ENCODE data around the gene C10orf90.

Gene C10orf90

GRCh38 chr10:126588024-126588423 is 82.5 kb downstream of the C10orf90 start:
- TF ChIP-seq POLR2AphosphoS5 (IDR thresholded peaks at IDR 0.05; ENCODE audit: low read depth, low read length): no peak
- TF ChIP-seq SIN3A (IDR thresholded peaks at IDR 0.05; ENCODE audit: borderline replicate concordance, insufficient read depth, low read length): no peak
- no peak for TF ChIP-seq FOXP2 (optimal IDR thresholded peaks at IDR 0.05; ENCODE audit: borderline replicate concordance, extremely low read depth, extremely low read length, insufficient read depth)
- TF ChIP-seq REST (IDR thresholded peaks at IDR 0.05; ENCODE audit: insufficient read depth in 1 of 2, low read depth in 2 of 2, low read length in 2 of 2): no peak
- no peak for TF ChIP-seq TAF1 (IDR thresholded peaks at IDR 0.05; ENCODE audit: borderline replicate concordance, insufficient read depth, low read length)

GRCh38 chr10:126586878-126587277 is 83.6 kb downstream of the C10orf90 start:
- TF ChIP-seq POLR2AphosphoS5 (IDR thresholded peaks at IDR 0.05; ENCODE audit: low read depth, low read length) (no peak), FOXP2 (optimal IDR thresholded peaks at IDR 0.05; ENCODE audit: borderline replicate concordance, extremely low read depth, extremely low read length, insufficient read depth) (no peak), SIN3A (IDR thresholded peaks at IDR 0.05; ENCODE audit: borderline replicate concordance, insufficient read depth, low read length) (no peak), REST (IDR thresholded peaks at IDR 0.05; ENCODE audit: insufficient read depth in 1 of 2, low read depth in 2 of 2, low read length in 2 of 2) (no peak), TAF1 (IDR thresholded peaks at IDR 0.05; ENCODE audit: borderline replicate concordance, insufficient read depth, low read length) (no peak)

GRCh38 chr10:126586128-126586527 is 84.4 kb downstream of the C10orf90 start:
- TF ChIP-seq TAF1 (IDR thresholded peaks at IDR 0.05; ENCODE audit: borderline replicate concordance, insufficient read depth, low read length) (no peak), POLR2AphosphoS5 (IDR thresholded peaks at IDR 0.05; ENCODE audit: low read depth, low read length) (no peak), REST (IDR thresholded peaks at IDR 0.05; ENCODE audit: insufficient read depth in 1 of 2, low read depth in 2 of 2, low read length in 2 of 2) (no peak), SIN3A (IDR thresholded peaks at IDR 0.05; ENCODE audit: borderline replicate concordance, insufficient read depth, low read length) (no peak), FOXP2 (optimal IDR thresholded peaks at IDR 0.05; ENCODE audit: borderline replicate concordance, extremely low read depth, extremely low read length, insufficient read depth) (no peak)

- no peak for TF ChIP-seq FOXP2 (optimal IDR thresholded peaks at IDR 0.05; ENCODE audit: borderline replicate concordance, extremely low read depth, extremely low read length, insufficient read depth)
- TF ChIP-seq POLR2AphosphoS5 (IDR thresholded peaks at IDR 0.05; ENCODE audit: low read depth, low read length): no peak
- no peak for TF ChIP-seq REST (IDR thresholded peaks at IDR 0.05; ENCODE audit: insufficient read depth in 1 of 2, low read depth in 2 of 2, low read length in 2 of 2)
- no peak for TF ChIP-seq TAF1 (IDR thresholded peaks at IDR 0.05; ENCODE audit: borderline replicate concordance, insufficient read depth, low read length)
- no peak for TF ChIP-seq SIN3A (IDR thresholded peaks at IDR 0.05; ENCODE audit: borderline replicate concordance, insufficient read depth, low read length)
Measured at GRCh38 chr10:126585249-126586017, 85.1 kb downstream of the C10orf90 start.
